ENCODE measurements around the gene ARHGAP30. TPM values are rescaled to one million over a fixed set of nuclear protein-coding genes. Genes with fewer than 3 reads are reported as not detected.

The ARHGAP30 gene
- total and polyA plus RNA-seq, 2 of the 8 experiments (the other 6 are each of a cell fraction or from before 2014, with no cell fraction given): 0.27 to 0.39 TPM

DNA sequence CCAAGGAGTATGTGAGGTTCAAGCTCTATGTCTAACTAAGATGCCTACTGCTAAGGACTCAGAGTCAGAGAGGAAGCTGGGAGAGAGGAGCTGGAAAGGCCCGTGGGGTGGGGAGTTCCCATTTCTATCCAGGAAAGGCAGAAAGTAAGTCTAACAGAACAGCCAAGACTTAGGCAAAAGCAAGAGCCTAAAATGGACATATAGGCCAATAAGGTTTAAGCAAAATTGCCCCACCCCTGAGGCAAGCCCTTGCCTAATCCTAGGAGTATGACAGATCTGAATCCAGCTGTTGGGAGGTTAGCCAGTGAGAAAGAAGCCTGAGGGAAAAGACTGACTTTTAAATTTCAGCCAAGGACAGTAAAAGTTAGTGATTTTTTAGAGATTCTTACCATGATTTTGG lies 26.8 kb upstream of the ARHGAP30 start (continued):
- TF ChIP-seq, protein P1, sequence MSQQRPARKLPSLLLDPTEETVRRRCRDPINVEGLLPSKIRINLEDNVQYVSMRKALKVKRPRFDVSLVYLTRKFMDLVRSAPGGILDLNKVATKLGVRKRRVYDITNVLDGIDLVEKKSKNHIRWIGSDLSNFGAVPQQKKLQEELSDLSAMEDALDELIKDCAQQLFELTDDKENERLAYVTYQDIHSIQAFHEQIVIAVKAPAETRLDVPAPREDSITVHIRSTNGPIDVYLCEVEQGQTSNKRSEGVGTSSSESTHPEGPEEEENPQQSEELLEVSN (IDR thresholded peaks at IDR 0.05): no peak
- TF ChIP-seq CBX5 (IDR thresholded peaks at IDR 0.05; ENCODE audit: low read depth, low read length) (no peak), RXRA (IDR thresholded peaks at IDR 0.05; ENCODE audit: insufficient read depth, low read depth, low read length) (no peak), CTBP2 (IDR thresholded peaks at IDR 0.05; ENCODE audit: borderline replicate concordance, insufficient read depth, insufficient read length, low read length) (no peak), TAF7 (optimal IDR thresholded peaks at IDR 0.05; ENCODE audit: borderline replicate concordance, low read depth, low read length) (no peak), RNF2 (IDR thresholded peaks at IDR 0.05; ENCODE audit: borderline replicate concordance, low read depth, low read length, missing control alignments, poor library complexity, severe bottlenecking) (no peak)

Data from H1 (cell line).